SK-N-SH (cell line): ENCODE measurements around the gene HM13. TPM values are rescaled to one million over a fixed set of nuclear protein-coding genes. Genes with fewer than 3 reads are reported as not detected.

Experiments used
- CTCF ChIA-PET: fragments of 300-600, 350-600 bp; formaldehyde crosslinking; extraction: SDS; loops from one replicate; lab custom pipeline; 2021; lab: Yijun Ruan, JAX
- POLR2A ChIA-PET: fragments of 350-600 bp; sonication (Branson Sonifier 250); formaldehyde crosslinking; extraction: SDS; loops from one replicate; lab custom pipeline; 2020; ENCODE audit warnings: antibody characterized with exemption, inconsistent platforms; lab: Yijun Ruan, JAX
- DNase-seq: peaks from one replicate; pipeline ENCODE4 v3.0.0; 2012
- H2AFZ ChIP-seq: fragments of 200-600 bp; sonication (generic); 2 replicates; pipeline ENCODE4 v1.8.1; 2016; ENCODE audit warnings: antibody characterized with exemption, mild to moderate bottlenecking, low read depth
- H3F3A ChIP-seq: fragments of 200-600 bp; sonication (generic); replicated peaks from 2 replicates; pipeline ENCODE3; 2016; ENCODE audit warnings: antibody characterized with exemption, mild to moderate bottlenecking; ENCODE audit not compliant: insufficient read depth
- H3K27ac ChIP-seq, 2 experiments: fragments of 200-500 bp in 1 of 2; fragments of 200-600 bp in 1 of 2; sonication (Bioruptor generic) in 1 of 2; sonication (generic), shearing (Covaris generic) in 1 of 2; 2 replicates each; pipeline versions ENCODE4 v1.5.1 to v1.6.1; 2014 to 2016; ENCODE audit warnings: low read depth in 2 of 2, inconsistent platforms in 1 of 2, low read length in 1 of 2, mild to moderate bottlenecking in 1 of 2, mixed read lengths in 1 of 2
- H3K27me3 ChIP-seq: fragments of 200-600 bp; sonication (generic), shearing (Covaris generic); 2 replicates; pipeline ENCODE4 v1.6.1; 2016; ENCODE audit warnings: mixed run types; ENCODE audit not compliant: insufficient read depth
- H3K36me3 ChIP-seq, 2 experiments: fragments of 200-500 bp in 1 of 2; fragments of 200-600 bp in 1 of 2; sonication (Bioruptor generic) in 1 of 2; sonication (generic) in 1 of 2; replicated peaks in 1 of 2; 2 replicates each; pipeline versions ENCODE3 to v1.5.1; 2014 to 2016; ENCODE audit warnings: low read length in 1 of 2, mild to moderate bottlenecking in 1 of 2; ENCODE audit not compliant: insufficient read depth in 2 of 2, control insufficient read depth in 1 of 2
- H3K4me1 ChIP-seq, 2 experiments: fragments of 200-500 bp in 1 of 2; fragments of 200-600 bp in 1 of 2; sonication (Bioruptor generic) in 1 of 2; sonication (generic), shearing (Covaris generic) in 1 of 2; 2 replicates each; pipeline versions ENCODE4 v1.5.1 to v1.6.1; 2014 to 2016; ENCODE audit warnings: low read depth in 1 of 2, low read length in 1 of 2, mixed run types in 1 of 2; ENCODE audit not compliant: insufficient read depth in 2 of 2, control insufficient read depth in 1 of 2
- H3K4me2 ChIP-seq: fragments of 200-600 bp; sonication (generic), shearing (Covaris generic); 2 replicates; pipeline ENCODE4 v1.6.1; 2017; ENCODE audit warnings: mixed run types
- H3K4me3 ChIP-seq, 2 experiments: fragments of 200-500 bp in 1 of 2; fragments of 200-600 bp in 1 of 2; sonication (Bioruptor generic) in 1 of 2; sonication (generic), shearing (Covaris generic) in 1 of 2; 2 replicates each; pipeline versions ENCODE4 v1.5.1 to v1.8.1; 2014 to 2016; ENCODE audit warnings: low read depth in 2 of 2, inconsistent platforms in 1 of 2, low read length in 1 of 2, mild to moderate bottlenecking in 1 of 2, mixed read lengths in 1 of 2, moderate library complexity in 1 of 2
- H3K79me2 ChIP-seq: fragments of 200-600 bp; sonication (generic); 2 replicates; pipeline ENCODE4 v1.8.1; 2017; ENCODE audit warnings: mild to moderate bottlenecking; ENCODE audit not compliant: insufficient read depth
- H3K9ac ChIP-seq: fragments of 200-600 bp; sonication (generic); 2 replicates; pipeline ENCODE4 v1.6.1; 2017; ENCODE audit warnings: mixed run types
- H3K9me2 ChIP-seq: fragments of 200-600 bp; sonication (generic); 2 replicates; pipeline ENCODE4 v1.6.1; 2017; ENCODE audit warnings: mixed run types
- H3K9me3 ChIP-seq: fragments of 200-600 bp; sonication (generic); 2 replicates; pipeline ENCODE4 v1.6.1; 2017; ENCODE audit warnings: mixed run types, mild to moderate bottlenecking, moderate library complexity
- H4K20me1 ChIP-seq: fragments of 200-600 bp; sonication (generic); 2 replicates; pipeline ENCODE4 v1.6.1; 2017; ENCODE audit warnings: mild to moderate bottlenecking, mixed run types; ENCODE audit not compliant: insufficient read depth
- ELF1 ChIP-seq: IDR thresholded peaks from 2 replicates; pipeline ENCODE4 v1.4.0; 2012
- EP300 ChIP-seq, 2 experiments: IDR thresholded peaks; 2 replicates each; pipeline versions ENCODE4 v1.4.0 to v1.6.1; 2012; ENCODE audit warnings: borderline replicate concordance in 1 of 2, low read depth in 1 of 2, low read length in 1 of 2
- FOSL2 ChIP-seq: IDR thresholded peaks from 2 replicates; pipeline ENCODE4 v1.4.0; 2012; ENCODE audit warnings: low read depth, mild to moderate bottlenecking, moderate library complexity, borderline replicate concordance
- FOXM1 ChIP-seq: IDR thresholded peaks from 2 replicates; pipeline ENCODE4 v1.4.0; 2012; ENCODE audit warnings: low read depth, mild to moderate bottlenecking
- GABPA ChIP-seq: IDR thresholded peaks from 2 replicates; pipeline ENCODE4 v1.4.0; 2012; ENCODE audit warnings: low read depth, mild to moderate bottlenecking
- GATA2 ChIP-seq: sonication (generic); formaldehyde crosslinking; IDR thresholded peaks from 2 replicates; pipeline ENCODE4 v1.5.0; 2020; ENCODE audit warnings: mild to moderate bottlenecking, missing genetic modification reagents
- JUND ChIP-seq: IDR thresholded peaks from 2 replicates; pipeline ENCODE4 v1.4.0; 2012
- MXI1 ChIP-seq: IDR thresholded peaks from 2 replicates; pipeline ENCODE4 v1.6.1; 2012; ENCODE audit warnings: mild to moderate bottlenecking, low read depth, low read length, improper control_type of control experiment
- NRF1 ChIP-seq: IDR thresholded peaks from 2 replicates; pipeline ENCODE4 v1.6.1; 2012; ENCODE audit warnings: low read depth, mild to moderate bottlenecking, low read length
- POLR2AphosphoS5 ChIP-seq: IDR thresholded peaks from 2 replicates; pipeline ENCODE4 v1.6.1; 2012; ENCODE audit warnings: low read depth, low read length
- RAD21 ChIP-seq: IDR thresholded peaks from 2 replicates; pipeline ENCODE4 v1.6.1; 2012; ENCODE audit warnings: mild to moderate bottlenecking, low read length
- RCOR1 ChIP-seq: fragments of 150-350 bp; IDR thresholded peaks from 2 replicates; pipeline ENCODE4 v1.6.1; 2017; ENCODE audit warnings: antibody characterized with exemption, low read length
- RFX5 ChIP-seq: IDR thresholded peaks from 2 replicates; pipeline ENCODE4 v1.6.1; 2012; ENCODE audit warnings: mild to moderate bottlenecking, improper control_type of control experiment, low read length
- RXRA ChIP-seq: IDR thresholded peaks from 2 replicates; pipeline ENCODE4 v1.4.0; 2012; ENCODE audit warnings: low read depth, mild to moderate bottlenecking, borderline replicate concordance
- SMC3 ChIP-seq: IDR thresholded peaks from 2 replicates; pipeline ENCODE4 v1.6.1; 2012; ENCODE audit warnings: low read depth, low read length, improper control_type of control experiment
- TAF1 ChIP-seq: IDR thresholded peaks from 2 replicates; pipeline ENCODE4 v1.6.1; 2012; ENCODE audit warnings: low read depth, mild to moderate bottlenecking, low read length, moderate library complexity, borderline replicate concordance
- TEAD4 ChIP-seq: IDR thresholded peaks from 2 replicates; pipeline ENCODE4 v1.4.0; 2012; ENCODE audit warnings: mild to moderate bottlenecking, borderline replicate concordance; ENCODE audit not compliant: insufficient read depth
- USF2 ChIP-seq: fragments of 150-350 bp; IDR thresholded peaks from 2 replicates; pipeline ENCODE4 v1.6.1; 2017; ENCODE audit warnings: antibody characterized with exemption, low read length, low read depth, borderline replicate concordance
- YY1 ChIP-seq: IDR thresholded peaks from 2 replicates; pipeline ENCODE4 v1.4.0; 2012; ENCODE audit warnings: low read depth, mild to moderate bottlenecking
- WGBS: methylation state at CpG from one replicate; pipeline ENCODE4 v1.1.6; 2017; ENCODE audit warnings: low lambda C conversion rate; 5-methylcytosine and 5-hydroxymethylcytosine counted together
- polyA plus RNA-seq, 3 experiments: library from polyadenylated mRNA; depleted of rRNA; stranded (reverse); fragments of >200 nt; gene quantifications; 2 replicates each; pipeline ENCODE4 v1.2.3, GENCODE V29; 2012
- TF ChIP-seq, protein P1 (sequence below): IDR thresholded peaks from 2 replicates; pipeline ENCODE4 v1.4.0; 2012; ENCODE audit warnings: low read depth, borderline replicate concordance
- TF ChIP-seq, protein P2 (sequence below): fragments of 200-600 bp; sonication (generic); IDR thresholded peaks from 2 replicates; pipeline ENCODE4 v1.6.1; 2017; ENCODE audit warnings: antibody characterized with exemption, mild to moderate bottlenecking, moderate library complexity

Gene HM13
- polyA plus RNA-seq, 1 of the 3 experiments (the other 2 are of a cell fraction): 160 TPM

- TF ChIP-seq RXRA: peak; percentile 82; the same call in 1 of the 2 replicates
- TF ChIP-seq GATA2 (CRISPR knock-in tag): no peak
- no peak for TF ChIP-seq GABPA
- peak in 1 of 2 experiments; percentile 87; a peak in 3 of 4 replicates for TF ChIP-seq EP300 (IDR thresholded peaks at IDR 0.05; ENCODE audit: borderline replicate concordance in 1 of 2, low read depth in 1 of 2, low read length in 1 of 2)
- TF ChIP-seq MXI1: no peak
- peak; percentile 41; the same call in 1 of the 2 replicates for TF ChIP-seq TAF1
- peak; percentile 78 for TF ChIP-seq ELF1
- no peak for TF ChIP-seq USF2
- no peak for TF ChIP-seq SMC3
- peak; percentile 56; the same call in 1 of the 2 replicates for TF ChIP-seq JUND
- TF ChIP-seq, protein P1, sequence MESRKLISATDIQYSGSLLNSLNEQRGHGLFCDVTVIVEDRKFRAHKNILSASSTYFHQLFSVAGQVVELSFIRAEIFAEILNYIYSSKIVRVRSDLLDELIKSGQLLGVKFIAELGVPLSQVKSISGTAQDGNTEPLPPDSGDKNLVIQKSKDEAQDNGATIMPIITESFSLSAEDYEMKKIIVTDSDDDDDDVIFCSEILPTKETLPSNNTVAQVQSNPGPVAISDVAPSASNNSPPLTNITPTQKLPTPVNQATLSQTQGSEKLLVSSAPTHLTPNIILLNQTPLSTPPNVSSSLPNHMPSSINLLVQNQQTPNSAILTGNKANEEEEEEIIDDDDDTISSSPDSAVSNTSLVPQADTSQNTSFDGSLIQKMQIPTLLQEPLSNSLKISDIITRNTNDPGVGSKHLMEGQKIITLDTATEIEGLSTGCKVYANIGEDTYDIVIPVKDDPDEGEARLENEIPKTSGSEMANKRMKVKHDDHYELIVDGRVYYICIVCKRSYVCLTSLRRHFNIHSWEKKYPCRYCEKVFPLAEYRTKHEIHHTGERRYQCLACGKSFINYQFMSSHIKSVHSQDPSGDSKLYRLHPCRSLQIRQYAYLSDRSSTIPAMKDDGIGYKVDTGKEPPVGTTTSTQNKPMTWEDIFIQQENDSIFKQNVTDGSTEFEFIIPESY: peak; percentile 72; the same call in 1 of the 2 replicates
- peak; percentile 72 for TF ChIP-seq TEAD4
- TF ChIP-seq FOSL2: peak; percentile 26; the same call in 1 of the 2 replicates
- no peak for TF ChIP-seq NRF1
- peak; percentile 70 for TF ChIP-seq POLR2AphosphoS5
- no peak for TF ChIP-seq RFX5
- TF ChIP-seq FOXM1: peak; percentile 59; the same call in 1 of the 2 replicates
- TF ChIP-seq YY1: 0 out of 2 replicates have a peak, but pooled peaks have one; percentile 23
- TF ChIP-seq, all 33 proteins: peak for 17
Measured at GRCh38 chr20:31485450-31486339, 28.5 kb upstream of the HM13 start (continued).

- Histone ChIP-seq H3K4me2 (no peak overlapping the region), H3K9me3 (no peaks in the 10 kb centered on the region), H2AFZ (no peak overlapping the region), H3F3A (peaks cover 3% of the 10 kb centered on the region), H3K9me2 (no peaks in the 10 kb centered on the region), H3K36me3 (no peaks in the 10 kb centered on the region), H3K27me3 (no peaks in the 10 kb centered on the region), H3K4me3 (no peak overlapping the region), H3K79me2 (no peaks in the 10 kb centered on the region), H3K9ac (no peak overlapping the region), H4K20me1 (no peaks in the 10 kb centered on the region), H3K4me1 (peaks cover 0 to 5% of the 10 kb centered on the region in 2 experiments; a peak in 2 of 4 replicates), H3K27ac (no peak overlapping the region)
- DNase-seq: no peak
- 79% methylated on average over 1 of the region's 2 CpGs for WGBS
- ChIA-PET CTCF (interaction anchor here (1.0 to 9.8 kb wide), 2 partner anchors 14 to 31 kb away, joined by 3 to 79 read pairs; no protein-coding TSS in a partner anchor), POLR2A (no interaction called here)
- TF ChIP-seq TAF1: no peak
- TF ChIP-seq RAD21: no peak
- TF ChIP-seq TEAD4: no peak
- TF ChIP-seq, protein P2, sequence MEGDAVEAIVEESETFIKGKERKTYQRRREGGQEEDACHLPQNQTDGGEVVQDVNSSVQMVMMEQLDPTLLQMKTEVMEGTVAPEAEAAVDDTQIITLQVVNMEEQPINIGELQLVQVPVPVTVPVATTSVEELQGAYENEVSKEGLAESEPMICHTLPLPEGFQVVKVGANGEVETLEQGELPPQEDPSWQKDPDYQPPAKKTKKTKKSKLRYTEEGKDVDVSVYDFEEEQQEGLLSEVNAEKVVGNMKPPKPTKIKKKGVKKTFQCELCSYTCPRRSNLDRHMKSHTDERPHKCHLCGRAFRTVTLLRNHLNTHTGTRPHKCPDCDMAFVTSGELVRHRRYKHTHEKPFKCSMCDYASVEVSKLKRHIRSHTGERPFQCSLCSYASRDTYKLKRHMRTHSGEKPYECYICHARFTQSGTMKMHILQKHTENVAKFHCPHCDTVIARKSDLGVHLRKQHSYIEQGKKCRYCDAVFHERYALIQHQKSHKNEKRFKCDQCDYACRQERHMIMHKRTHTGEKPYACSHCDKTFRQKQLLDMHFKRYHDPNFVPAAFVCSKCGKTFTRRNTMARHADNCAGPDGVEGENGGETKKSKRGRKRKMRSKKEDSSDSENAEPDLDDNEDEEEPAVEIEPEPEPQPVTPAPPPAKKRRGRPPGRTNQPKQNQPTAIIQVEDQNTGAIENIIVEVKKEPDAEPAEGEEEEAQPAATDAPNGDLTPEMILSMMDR: no peak
- no peak for TF ChIP-seq FOXM1
- no peak for TF ChIP-seq RCOR1
- no peak for TF ChIP-seq RFX5
Measured at GRCh38 chr20:31488115-31488514, 26.1 kb upstream of the HM13 start.
